ENCODE measurements around the gene NRG4.

GRCh38 chr15:75995611-75996010 is 16.6 kb downstream of the NRG4 start:
- TF ChIP-seq, protein P1, sequence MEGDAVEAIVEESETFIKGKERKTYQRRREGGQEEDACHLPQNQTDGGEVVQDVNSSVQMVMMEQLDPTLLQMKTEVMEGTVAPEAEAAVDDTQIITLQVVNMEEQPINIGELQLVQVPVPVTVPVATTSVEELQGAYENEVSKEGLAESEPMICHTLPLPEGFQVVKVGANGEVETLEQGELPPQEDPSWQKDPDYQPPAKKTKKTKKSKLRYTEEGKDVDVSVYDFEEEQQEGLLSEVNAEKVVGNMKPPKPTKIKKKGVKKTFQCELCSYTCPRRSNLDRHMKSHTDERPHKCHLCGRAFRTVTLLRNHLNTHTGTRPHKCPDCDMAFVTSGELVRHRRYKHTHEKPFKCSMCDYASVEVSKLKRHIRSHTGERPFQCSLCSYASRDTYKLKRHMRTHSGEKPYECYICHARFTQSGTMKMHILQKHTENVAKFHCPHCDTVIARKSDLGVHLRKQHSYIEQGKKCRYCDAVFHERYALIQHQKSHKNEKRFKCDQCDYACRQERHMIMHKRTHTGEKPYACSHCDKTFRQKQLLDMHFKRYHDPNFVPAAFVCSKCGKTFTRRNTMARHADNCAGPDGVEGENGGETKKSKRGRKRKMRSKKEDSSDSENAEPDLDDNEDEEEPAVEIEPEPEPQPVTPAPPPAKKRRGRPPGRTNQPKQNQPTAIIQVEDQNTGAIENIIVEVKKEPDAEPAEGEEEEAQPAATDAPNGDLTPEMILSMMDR (IDR thresholded peaks at IDR 0.05): no peak
- no peak for TF ChIP-seq EZH2 (IDR thresholded peaks at IDR 0.05)
